ENCODE measurements around the gene CSN2.
"Not testable (repeated sequence)": the region's sequence is repeated elsewhere in the genome, so short reads cannot be mapped to it uniquely, and the experiment has no call there.

Gene CSN2, protein sequence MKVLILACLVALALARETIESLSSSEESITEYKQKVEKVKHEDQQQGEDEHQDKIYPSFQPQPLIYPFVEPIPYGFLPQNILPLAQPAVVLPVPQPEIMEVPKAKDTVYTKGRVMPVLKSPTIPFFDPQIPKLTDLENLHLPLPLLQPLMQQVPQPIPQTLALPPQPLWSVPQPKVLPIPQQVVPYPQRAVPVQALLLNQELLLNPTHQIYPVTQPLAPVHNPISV

DNA sequence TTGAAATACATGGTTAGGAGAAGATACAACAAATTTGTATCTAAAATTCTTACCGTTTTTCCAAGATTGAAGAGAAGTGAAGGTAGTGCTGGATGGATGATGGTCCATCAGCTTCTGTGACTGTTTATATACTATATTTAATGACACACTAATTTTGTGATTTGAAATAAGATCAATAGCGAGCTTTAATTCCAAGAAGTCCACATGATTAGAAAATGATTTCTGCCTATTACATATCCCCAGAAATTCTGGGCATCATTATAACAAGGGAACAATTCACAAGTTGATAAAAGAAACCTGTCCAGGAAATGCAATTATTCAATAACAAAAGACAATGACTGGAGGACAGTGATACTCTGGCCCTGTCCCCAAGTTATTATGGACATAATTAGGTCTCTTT lies at the start of gene CSN2:
Gene CSN2, minus strand, starts transcription at position 101 of the 400 bp plus-strand sequence. CDS start 4,733 bp downstream, outside the sequence.
- DNase-seq: no peak

DNA sequence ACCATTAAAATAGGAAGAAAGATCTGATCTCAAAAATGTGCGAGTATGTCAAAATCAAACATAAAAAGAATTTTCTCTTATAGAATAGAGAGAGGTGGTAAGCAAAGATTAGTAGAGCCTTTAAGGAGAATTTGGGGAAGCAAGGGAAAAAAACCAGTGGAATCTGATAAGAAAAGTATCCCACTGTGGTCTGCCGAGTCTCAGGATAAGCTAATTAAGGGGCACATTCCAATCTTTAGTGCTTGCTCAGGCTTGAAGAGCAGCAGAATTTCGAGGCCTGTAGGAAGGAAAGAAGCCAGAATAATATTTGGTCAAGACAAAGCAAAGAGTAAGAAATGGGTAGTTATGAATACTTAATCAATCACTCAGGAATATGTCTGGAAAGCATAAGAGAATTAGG lies 43.2 kb upstream of the CSN2 start:
- DNase-seq: no peak

DNA sequence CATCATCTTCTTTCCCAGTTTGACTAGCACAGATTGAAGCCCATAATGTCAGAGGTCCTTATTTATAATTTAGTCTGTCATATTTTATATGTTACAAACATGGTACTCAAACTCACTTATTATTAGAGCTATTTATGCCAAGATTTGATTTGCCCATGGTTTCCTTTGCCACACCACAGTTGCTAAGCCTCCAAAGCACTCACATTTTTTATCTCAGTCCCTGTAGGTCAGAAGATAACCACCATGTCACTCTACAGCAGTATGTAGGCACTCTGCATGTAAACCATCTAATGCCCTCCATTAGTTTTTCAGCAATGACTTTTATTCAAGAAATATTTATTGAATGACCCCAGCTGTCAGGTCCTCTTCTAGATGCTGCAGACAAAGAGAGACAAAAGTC lies 37.0 kb upstream of the CSN2 start:
- DNase-seq: no peak

DNA sequence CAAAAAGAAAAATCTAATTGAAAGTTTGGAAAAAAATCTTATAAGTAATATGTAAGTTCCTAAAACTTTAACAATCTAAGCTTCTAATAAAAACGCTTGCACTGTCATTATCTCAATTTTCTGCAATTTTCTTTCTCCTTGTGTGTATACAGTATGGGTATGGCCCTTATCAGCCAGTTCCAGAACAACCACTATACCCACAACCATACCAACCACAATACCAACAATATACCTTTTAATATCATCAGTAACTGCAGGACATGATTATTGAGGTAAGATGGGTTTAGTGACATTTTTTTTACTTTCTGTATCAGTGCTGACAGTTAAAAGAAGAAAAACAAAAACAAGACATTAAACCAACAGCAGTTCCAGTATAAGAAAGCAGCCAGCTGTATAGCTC lies 35.2 kb upstream of the CSN2 start:
- DNase-seq: no peak

DNA sequence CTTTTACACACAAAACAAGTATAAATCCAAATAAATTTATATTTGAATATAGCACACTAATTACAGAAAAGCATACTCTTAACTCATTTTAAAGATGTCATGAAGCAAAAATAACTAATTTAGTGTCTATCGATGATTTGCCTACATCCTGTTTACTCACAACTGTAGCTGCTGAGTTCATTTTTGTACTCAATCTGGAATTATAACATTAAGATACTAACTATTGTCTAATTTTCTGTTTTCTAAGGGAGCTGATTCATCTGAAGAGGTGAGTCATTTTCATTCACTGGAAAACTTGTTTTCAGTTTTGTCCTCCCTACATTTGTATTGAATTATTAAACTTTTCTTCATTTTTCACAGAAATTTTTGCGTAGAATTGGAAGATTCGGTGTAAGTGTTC lies 33.9 kb upstream of the CSN2 start:
- peak; percentile 7 for DNase-seq

DNA sequence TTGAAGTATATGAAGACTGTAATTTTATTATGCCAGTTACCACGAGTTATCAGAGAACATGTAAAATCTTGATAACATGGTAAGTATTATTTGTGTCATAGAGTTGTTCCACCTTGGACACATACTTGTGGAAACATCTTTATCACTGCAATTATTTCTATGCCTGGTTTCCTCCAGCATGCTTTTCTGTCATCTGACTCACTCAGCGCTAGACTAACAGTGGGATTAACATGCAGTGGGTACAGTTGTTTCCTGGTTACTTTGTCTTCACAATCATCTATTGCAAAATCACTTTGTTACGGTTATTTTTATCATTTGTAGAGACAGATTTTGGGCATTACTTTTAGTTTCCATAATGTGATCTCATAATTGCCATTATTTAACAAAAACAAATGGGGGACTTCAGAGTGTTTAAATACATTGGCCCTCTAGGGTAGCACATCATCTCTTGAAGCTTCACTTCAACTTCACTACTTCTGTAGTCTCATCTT lies 30.0 kb upstream of the CSN2 start, which contains the start of gene STATH:
Gene STATH, plus strand, starts transcription at position 441 of the 491 bp plus-strand sequence. CDS start 2,472 bp downstream, outside the sequence.
- peak; percentile 28 for DNase-seq

DNA sequence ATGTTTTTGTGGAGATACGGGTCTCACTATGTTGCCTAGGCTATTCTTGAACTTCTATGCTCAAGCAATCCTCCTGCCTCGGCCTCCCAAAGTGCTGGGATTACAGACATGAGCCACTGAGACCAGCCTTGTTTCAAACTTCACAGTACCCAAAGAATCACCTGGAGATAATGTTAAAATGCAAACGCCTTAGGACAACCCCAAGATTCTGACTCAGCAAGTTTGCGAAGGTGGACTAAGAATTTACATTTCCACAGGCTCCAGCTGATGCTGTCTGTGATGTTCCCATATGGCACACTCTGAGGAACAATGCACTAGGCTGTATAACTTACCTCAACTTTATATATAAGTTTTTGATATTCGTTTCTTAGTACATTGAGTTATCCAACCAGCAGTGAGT lies 29.3 kb upstream of the CSN2 start:
- no peak for DNase-seq

DNA sequence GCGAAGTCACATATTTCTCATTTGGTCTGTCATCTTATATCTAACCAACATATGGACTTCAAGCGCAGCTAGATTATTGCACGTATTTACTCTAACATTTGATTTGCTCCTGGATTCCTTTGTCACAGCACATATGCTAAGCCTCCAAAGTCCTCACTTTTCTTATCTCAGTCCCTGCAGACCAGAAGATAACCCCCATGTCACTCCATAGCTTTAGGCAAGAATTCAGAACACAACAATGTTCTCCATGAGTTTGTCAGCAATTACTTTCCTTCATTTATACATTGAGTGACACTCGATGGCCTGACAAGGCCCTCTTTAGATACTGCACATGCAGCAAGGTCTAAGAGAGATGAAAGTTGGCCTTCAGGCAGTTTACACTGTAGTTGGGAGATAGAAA lies 25.5 kb upstream of the CSN2 start:
- no peak for DNase-seq

DNA sequence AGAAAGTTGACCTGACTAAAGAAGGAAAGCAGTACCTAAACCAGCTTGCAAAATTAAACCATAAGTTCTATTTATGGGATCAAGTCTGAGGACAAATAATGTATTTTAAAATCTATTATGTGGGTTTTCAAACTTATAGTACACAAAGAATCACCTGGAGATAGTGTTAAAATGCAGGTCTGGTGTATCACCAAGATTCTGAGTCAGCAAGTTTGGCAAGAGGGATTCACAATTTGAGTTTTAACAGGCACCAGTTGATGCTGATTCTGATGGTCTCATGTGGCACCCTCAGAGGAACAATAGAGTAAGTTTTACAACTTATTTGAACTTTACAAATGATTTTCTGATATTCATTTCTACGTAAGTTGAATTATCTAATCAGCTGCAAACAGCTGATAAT lies 21.1 kb upstream of the CSN2 start:
- DNase-seq: no peak

DNA sequence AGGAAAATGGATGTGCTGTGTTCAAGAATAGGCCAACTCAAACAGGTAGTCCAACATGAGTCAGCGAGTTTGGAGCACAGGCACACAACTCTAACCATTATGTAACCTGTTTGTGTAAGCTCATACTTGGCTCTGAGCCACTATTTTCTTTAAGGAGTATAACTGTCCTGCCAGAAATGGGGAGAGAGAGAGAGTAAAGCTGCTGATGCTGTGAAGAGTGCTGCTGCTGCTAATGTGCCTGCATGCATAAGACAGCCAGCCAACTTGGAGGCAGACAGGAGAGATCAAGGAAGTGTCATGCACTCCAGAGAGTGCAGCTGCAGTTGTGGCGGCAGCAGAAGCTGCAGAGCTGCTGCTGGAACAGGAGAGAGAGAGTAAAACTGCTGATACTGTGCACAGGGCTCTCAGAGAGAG lies 18.5 kb upstream of the CSN2 start:
- DNase-seq: peak; percentile 89

DNA sequence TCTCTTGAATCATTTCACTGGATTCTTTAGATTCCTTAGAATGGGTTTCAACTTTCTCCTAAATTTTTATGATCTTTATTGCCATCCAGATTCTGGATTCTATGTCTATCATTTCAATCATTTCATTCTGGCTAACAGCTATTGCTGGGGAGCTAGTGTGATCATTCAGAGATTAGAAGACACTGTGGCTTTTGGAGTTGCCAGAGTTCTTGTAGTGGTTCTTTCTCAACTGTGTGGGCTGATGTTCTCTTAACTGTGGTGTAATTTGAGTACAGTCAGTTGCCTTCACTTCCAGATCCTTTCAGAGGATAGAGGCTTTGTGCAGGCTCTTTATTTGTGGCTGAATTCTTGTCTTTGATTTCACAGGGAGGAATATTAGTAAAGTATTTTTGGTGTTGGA lies 12.1 kb upstream of the CSN2 start:
- no peak for DNase-seq

DNA sequence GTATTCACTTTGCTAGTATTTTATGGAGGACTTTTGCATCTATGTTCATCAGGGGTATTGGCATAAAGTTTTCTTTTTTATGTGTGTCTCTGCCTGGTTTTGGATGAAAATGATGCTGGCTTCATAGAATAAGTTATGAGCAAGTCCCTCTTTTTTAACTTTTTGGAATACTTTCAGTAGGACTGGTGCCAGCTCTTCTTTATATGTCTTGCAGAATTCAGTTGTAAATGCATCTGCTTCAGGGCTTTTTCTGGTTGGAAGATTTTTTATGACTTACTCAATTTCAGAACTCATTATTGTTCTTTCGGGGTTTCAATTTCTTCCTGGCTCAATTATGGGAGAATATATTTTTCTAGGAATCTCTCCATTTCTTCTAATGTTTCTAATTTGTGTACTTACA lies 9.1 kb upstream of the CSN2 start:
- no peak for DNase-seq

DNA sequence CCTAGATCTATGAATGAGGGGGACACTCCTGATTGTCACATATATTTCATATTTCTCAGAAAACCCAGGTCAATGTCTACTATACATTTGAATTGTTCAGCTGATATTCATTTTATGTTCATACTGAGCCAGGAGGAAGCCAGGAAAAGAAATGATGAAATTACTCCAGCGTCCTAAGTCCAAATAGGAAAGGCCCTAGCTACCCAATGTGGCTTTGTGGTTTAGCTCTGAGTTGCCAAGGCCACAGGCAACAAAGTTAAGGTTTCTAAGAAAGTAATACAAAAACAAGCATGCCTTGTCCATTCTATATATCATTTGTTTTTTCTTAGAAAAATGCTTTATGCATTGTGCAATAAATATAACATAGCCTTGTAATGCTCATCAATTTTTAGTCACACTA lies 4.5 kb upstream of the CSN2 start:
- DNase-seq: no peak

DNA sequence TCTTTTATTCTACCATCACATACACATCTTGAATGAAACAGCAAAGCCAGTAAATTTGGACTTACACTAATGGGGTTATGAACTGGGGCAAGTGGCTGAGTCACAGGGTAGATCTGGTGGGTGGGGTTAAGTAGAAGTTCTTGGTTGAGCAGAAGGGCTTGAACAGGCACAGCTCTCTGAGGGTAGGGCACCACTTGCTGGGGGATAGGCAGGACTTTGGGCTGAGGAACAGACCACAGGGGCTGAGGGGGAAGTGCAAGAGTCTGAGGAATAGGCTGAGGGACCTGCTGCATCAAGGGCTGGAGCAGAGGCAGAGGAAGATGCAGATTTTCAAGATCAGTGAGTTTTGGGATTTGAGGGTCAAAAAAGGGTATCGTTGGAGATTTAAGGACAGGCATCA lies 8.3 kb downstream of the CSN2 start:
- no peak for DNase-seq

DNA sequence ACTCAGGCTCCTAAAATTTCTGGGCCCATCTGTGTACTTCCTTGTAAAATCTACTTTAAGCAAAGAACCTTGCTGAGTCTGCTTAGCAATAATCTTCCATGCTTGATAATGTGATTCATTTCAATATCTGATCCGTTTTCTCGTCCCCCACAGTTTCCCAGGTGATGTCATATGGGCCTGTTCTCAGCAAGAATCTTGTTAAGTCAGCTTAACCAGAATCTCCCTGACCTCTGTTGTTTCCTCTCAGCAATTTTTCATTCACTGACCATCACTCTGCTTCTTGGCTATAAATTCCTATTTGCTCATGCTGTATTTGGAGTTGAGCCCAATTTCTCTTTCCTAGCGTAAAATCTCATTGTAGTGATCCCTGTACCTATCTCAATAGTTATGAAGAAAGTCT lies 13.9 kb downstream of the CSN2 start:
- DNase-seq: no peak

DNA sequence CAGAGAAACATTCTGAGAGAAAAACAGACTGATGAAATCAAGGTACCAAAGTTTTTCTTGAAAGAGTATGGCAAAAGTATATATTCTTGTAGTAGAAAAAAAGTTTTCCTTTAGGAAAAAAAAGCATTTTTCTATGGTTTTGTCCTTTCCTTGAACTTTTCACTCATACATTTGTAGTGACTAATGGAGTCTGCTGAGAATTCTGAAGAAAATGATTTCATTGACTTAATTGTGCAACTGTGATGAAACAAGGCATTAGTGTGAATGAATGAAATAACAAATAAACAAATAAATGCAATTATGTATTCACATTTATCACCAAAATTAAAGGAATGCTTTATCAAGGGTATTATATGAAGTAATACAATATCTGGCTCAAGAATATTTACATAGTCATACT lies 29.0 kb downstream of the CSN2 start:
- no peak for DNase-seq

DNA sequence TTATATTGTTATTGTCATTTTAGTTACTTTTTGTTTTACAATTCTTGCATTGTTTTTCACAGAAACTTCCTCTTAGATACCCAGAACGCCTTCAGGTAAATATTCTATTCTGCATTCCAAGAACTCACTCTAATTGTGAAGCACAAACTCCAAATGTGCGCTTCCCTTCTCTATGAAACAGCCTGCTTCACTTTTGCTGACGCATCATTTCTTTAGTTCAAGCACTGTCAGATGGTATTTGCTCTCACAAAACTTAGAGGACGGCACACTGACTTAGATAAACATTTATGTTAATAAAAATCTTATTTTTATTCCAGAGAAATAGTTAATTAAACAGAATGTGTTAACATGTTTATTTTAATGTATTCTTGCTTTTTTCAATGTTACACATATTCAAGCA lies 31.4 kb downstream of the CSN2 start:
- no peak for DNase-seq

DNA sequence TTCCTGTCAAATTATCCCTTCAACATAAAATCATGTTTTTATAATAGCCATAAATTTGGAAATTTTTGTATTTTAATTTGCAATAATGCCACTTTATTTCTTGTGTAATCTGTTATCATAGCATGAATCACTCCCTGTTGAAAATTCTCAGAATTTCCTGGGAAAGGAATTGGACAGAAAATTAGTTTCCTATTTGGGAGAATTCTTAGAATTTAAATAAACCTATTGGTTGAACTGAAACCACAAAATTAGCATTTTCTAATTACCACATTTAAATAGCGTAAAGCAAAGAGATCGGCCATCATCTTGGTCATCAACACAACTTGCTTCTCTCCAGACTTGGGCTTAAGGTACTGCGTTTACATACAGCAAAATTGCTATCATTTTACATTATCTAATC lies 34.8 kb downstream of the CSN2 start, which contains the start of gene CSN1S1:
Gene CSN1S1, plus strand, starts transcription at position 301 of the 400 bp plus-strand sequence. CDS start 1,488 bp downstream, outside the sequence.
- no peak for DNase-seq

DNA sequence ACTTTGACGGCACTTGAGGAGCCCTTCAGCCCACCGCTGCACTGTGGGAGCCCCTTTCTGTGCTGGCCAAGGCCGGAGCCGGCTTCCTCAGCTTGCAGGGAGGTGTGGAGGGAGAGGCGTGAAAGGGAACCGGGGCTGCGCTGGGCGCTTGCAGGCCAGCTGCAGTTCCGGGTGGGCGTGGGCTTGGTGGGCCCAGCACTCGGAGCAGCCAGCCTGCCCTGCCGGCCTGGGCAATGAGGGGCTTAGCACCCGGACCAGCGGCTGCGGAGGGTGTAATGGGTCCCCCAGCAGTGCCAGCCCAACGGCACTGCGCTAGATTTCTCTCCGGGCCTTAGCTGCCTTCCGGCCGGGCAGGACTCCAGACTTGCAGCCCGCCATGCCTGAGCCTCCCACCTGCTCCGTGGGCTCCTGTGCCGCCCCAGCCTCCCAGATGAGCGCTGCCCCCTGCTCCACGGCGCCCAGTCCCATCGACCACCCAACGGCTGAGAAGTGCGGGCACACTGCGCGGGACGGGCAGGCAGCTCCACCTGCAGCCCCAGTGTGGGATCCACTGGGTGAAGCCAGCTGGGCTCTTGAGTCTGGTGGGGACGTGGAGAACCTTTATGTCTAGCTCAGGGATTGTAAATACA lies 41.6 kb downstream of the CSN2 start:
- not testable (repeated sequence) for DNase-seq

DNA sequence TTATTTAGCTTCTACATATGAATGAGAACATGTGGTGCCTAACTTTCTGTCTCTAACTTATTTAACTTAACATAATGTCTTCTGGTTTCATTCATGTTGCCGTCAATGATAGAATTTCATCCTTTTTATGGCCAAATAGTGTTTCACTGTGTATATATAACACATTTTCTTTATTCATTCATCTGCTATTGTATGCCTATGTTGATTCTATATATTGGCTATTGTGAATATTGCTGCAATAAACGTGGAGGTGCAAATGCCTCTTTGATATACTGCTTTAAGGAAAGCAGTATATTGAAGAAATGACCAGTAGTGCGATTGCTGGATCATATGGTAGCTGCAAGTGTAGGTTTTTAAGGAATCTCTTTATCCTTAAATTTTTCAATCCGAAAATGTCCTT lies 44.7 kb downstream of the CSN2 start:
- DNase-seq: no peak

DNA sequence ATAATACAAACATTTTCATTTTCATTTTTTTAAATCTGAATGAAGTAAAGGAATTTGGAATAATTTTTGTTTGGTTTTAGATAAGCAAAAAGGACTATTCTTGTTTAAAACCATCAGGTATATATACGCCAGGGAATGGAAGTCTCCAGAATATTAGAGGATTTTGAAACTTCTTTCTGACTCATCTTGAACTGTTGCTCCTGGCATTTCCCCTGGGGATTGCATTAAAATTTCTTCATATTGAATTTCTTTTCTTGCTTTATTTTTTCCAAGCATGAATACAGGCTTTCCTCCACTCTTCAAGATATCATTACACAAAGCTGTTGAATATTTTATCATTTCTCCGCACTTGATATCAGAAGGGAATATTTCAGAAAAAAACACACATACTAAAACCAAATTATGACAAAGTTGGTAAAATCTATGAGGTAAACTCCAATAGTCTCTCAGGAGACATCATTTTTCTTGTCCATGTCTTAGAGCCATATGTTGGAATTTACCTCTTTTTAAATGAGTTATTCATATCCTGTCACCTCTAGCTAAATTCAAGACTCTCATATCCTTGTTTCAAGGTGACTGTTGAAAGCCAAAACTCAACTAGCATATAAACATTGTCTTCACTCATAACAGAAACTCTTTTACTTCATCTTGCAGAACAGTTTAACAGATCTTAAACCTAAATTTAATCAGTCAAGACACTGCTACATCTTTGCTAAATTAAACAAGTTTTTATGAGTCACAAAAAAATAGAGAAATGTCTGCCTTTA lies 55.3 kb downstream of the CSN2 start:
- DNase-seq: no peak

DNA sequence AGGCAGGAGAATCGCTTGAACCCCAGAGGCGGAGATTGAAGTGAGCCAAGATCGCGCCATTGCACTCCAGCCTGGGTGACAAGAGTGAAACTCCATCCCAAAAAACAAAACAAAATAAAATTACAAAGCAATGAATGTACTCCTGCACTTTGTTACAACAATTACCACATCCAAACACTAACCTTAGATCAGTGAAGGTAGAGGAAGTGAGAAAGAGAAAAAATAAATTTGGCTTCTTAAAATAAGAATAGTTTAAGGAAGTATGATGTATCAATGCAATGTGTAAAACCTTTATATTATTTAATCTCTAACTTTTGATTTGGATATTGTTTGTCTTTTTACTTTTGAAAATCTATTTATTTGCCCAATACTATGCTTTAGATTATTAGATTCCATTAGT lies 56.3 kb downstream of the CSN2 start:
- no peak for DNase-seq

DNA sequence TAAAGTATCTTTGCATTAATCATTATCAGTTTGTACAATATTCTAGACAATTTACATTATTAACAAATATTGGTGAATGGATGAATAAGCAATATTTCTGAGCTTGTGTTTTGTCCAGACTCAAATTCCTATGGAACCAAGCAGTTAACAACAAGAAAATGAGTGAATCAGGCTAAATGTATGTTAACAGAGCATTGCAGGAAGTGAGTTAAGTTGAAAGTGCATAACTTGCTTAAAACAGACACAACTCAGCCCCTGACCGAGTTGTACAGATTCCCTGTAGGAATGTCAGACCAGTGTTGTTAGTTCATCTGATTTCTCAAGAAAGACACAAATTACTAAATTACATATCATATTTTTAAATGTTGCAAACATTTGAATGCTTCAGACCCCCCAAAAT lies 58.4 kb downstream of the CSN2 start:
- no peak for DNase-seq

Data from DMS53 (cell line).